ENCODE results near the gene NRF1. TPM values are rescaled to one million over a fixed set of nuclear protein-coding genes. Genes with fewer than 3 reads are reported as not detected.
A peak's percentile ranks its signal among the peaks of the same experiment; 100 is the strongest.
"Not testable (repeated sequence)": the region's sequence is repeated elsewhere in the genome, so short reads cannot be mapped to it uniquely, and the experiment has no call there.

Gene NRF1
- total RNA-seq, 1 donor from 2014 or later, result 6.6 TPM

DNA sequence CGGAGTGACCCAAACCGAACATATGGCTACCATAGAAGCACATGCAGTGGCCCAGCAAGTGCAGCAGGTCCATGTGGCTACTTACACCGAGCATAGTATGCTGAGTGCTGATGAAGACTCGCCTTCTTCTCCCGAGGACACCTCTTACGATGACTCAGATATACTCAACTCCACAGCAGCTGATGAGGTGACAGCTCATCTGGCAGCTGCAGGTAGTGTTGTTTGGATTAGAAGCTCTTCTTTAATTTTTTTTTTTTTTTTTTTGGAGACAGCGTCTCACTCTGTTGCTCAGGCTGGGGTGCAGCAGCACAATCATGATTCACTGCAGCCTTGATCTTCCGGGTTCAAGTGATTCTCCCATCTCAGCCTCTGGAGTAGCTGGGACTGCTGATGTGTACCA lies 45.8 kb downstream of the NRF1 start:
- no peak for DNase-seq (ENCODE audit: low read depth)
- no peak overlapping the region for H3K4me3 ChIP-seq (ENCODE audit: low read depth, low read length)
- TF ChIP-seq, protein P1, sequence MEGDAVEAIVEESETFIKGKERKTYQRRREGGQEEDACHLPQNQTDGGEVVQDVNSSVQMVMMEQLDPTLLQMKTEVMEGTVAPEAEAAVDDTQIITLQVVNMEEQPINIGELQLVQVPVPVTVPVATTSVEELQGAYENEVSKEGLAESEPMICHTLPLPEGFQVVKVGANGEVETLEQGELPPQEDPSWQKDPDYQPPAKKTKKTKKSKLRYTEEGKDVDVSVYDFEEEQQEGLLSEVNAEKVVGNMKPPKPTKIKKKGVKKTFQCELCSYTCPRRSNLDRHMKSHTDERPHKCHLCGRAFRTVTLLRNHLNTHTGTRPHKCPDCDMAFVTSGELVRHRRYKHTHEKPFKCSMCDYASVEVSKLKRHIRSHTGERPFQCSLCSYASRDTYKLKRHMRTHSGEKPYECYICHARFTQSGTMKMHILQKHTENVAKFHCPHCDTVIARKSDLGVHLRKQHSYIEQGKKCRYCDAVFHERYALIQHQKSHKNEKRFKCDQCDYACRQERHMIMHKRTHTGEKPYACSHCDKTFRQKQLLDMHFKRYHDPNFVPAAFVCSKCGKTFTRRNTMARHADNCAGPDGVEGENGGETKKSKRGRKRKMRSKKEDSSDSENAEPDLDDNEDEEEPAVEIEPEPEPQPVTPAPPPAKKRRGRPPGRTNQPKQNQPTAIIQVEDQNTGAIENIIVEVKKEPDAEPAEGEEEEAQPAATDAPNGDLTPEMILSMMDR (conservative IDR thresholded peaks at IDR 0.05; ENCODE audit: low read depth, low read length), result no peak

DNA sequence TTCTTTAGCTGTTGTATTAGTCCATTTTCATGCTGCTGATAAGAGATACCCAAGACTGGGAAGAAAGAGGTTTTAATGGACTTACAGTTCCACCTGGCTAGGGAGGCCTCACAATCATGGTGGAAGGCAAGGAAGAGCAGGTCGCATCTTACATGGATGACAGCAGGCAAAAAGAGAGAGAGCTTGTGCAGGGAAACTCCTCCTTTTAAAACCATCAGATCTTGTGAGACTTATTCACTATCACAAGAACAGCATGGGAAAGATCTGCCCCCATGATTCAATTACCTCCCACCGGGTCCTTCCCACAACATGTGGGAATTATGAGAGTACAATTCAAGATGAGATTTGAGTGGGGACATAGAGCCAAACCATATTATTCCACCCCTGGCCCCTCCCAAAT lies 48.4 kb downstream of the NRF1 start:
- DNase-seq (ENCODE audit: low read depth); H3K4me3 ChIP-seq (ENCODE audit: low read depth, low read length): not testable (repeated sequence)

DNA sequence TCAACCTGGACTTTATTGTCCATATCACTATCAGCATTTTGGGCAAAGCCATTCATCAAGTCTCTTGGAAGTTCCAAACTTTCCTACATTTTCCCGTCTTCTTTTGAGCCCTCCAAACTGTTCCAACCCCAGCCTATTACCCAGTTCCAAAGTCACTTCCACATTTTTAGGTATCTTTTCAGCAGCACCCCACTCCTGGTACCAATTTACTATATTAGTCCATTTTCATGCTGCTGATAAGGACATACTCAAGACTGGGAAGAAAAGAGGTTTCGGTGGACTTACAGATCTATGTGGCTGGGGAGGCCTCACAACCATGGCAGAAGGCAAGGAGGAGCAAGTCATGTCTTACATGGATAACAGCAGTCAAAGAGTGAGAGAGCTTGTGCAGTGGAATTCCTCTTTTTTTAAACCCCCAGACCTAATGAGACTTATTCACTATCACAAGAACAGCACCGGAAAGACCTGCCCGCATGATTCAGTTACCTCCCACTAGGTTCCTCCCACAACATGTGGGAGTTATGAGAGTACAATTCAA lies 50.2 kb downstream of the NRF1 start:
- H3K4me3 ChIP-seq (ENCODE audit: low read depth, low read length), result no peak overlapping the region
- DNase-seq (ENCODE audit: low read depth), result no peak
- TF ChIP-seq, protein P1 (conservative IDR thresholded peaks at IDR 0.05; ENCODE audit: low read depth, low read length), result no peak

DNA sequence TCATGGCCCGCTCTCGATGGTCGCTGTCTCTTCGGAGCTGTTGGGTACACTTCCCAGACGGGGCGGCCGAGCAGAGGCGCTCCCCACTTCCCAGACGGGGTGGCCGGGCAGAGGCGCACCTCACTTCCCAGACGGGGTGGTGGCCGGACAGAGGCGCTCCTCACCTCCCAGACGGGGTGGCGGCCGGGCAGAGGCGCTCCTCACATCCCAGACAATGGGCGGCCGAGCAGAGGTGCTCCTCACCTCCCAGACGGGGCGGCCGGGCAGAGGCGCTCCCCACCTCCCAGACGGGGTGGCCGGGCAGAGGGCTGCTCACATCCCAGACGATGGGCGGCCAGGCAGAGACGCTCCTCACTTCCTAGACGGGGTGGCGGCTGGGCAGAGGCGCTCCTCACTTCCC lies 51.7 kb downstream of the NRF1 start:
- not testable (repeated sequence) for DNase-seq (ENCODE audit: low read depth); H3K4me3 ChIP-seq (ENCODE audit: low read depth, low read length)

DNA sequence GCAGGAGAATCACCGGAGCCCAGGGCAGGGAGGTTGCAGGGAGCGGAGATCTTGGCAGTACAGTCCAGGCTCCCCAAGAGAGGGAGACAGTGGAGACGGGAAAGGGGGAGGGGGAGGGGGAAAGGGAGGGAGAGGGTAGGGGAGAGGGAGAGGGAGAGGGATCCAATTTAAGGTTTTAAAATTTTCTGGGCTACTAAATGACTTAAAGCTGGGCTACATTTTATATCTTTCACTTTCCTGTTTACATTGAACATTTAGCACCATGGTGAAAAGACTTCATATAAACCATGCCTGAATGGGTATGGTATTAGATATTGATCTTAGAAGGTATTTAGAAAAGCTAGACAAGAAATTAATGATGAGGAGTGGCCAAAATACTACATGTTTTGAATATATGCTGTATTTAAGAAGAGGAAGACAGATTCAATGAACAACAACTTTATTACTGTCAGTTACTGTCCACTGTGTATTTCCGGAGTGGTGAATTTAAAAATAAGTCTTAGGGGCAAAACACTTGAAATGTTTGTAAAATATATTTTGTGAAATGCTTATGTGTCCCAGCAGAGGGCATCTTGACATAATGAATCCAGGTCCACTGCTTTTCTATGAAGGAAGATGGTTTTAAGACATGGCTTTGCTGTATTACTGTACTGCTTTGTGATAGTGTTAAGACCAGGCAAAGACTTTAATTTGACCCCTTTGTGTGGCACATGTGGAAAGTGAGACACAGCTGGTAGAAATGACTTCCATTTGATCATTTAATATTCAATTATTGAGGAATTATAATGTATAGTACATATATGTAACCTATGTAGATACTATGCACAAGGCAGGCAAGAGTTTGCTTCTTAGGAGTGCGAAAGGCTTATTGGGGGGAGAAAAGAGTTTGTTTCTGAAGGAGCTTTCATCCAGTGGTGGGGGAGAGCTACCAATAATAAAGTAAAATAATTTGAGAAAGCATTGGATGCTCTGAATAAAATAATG lies 52.8 kb downstream of the NRF1 start:
- TF ChIP-seq, protein P1 (conservative IDR thresholded peaks at IDR 0.05; ENCODE audit: low read depth, low read length), result peak; percentile 62
- H3K4me3 ChIP-seq (ENCODE audit: low read depth, low read length), result no peak overlapping the region
- DNase-seq (ENCODE audit: low read depth), result peak; percentile 36

DNA sequence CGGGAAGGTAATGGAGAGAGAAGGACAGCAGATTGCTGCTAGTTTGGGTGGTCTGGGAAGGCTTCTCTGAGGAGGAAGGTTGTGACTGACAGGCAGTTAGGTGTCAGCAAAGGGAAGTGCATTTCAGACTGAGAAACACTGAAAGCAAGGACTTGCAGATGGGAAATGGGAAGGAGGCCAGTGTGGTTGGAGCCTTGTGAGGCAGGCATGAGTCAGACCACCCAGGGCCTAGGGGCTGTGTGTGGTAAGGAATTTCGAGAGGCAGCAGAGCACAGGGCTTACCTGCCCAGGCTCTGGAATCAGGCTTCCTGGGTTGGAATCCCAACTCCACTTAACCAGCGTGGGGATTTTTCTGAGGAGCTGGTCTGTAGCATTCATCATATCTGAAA lies 53.5 kb downstream of the NRF1 start:
- peak; percentile 87 for DNase-seq (ENCODE audit: low read depth)
- TF ChIP-seq, protein P1 (conservative IDR thresholded peaks at IDR 0.05; ENCODE audit: low read depth, low read length), result no peak
- H3K4me3 ChIP-seq (ENCODE audit: low read depth, low read length), result no peak overlapping the region

DNA sequence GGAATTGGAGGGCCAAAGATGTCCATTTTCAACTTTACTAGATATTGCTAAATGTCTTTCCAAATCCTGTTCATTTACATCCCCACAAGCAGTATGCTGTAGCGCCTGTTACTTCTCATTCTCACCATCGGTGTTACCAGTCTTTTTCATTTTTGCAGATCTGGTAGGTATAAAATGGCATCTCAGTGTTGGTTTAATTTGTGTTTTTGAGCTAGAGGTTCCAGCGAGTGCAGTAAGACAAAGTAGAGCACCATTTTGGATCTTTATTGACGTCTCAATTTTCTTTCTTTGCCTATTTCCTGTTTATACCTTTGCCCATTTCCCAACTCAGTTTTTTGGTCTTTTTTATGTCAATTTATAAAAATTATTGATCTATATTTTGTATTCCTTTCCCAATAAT lies 55.6 kb downstream of the NRF1 start:
- DNase-seq (ENCODE audit: low read depth), result no peak
- TF ChIP-seq, protein P1 (conservative IDR thresholded peaks at IDR 0.05; ENCODE audit: low read depth, low read length), result no peak
- no peak overlapping the region for H3K4me3 ChIP-seq (ENCODE audit: low read depth, low read length)

DNA sequence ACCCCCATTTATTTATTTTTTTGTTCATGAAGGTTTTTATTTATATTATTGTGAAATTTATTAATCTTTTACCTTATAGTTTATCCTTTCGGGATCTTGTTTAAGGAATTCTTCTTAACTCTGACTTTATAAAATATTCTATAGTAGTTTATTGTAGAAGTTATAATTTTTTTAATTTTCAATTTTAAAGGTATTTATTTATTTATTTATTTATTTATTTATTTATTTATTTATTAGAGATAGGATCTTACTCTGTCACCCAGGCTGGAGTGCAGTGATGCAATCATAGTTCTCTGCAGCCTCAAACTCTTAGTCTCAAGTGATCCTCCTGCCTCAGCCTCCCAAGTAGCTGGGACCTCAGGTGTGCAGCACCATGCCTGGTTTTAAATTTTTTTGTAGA lies 56.0 kb downstream of the NRF1 start:
- TF ChIP-seq, protein P1 (conservative IDR thresholded peaks at IDR 0.05; ENCODE audit: low read depth, low read length), result no peak
- no peak overlapping the region for H3K4me3 ChIP-seq (ENCODE audit: low read depth, low read length)
- DNase-seq (ENCODE audit: low read depth), result no peak
